ENCODE measurements around the gene RPTOR.

Gene RPTOR

DNA sequence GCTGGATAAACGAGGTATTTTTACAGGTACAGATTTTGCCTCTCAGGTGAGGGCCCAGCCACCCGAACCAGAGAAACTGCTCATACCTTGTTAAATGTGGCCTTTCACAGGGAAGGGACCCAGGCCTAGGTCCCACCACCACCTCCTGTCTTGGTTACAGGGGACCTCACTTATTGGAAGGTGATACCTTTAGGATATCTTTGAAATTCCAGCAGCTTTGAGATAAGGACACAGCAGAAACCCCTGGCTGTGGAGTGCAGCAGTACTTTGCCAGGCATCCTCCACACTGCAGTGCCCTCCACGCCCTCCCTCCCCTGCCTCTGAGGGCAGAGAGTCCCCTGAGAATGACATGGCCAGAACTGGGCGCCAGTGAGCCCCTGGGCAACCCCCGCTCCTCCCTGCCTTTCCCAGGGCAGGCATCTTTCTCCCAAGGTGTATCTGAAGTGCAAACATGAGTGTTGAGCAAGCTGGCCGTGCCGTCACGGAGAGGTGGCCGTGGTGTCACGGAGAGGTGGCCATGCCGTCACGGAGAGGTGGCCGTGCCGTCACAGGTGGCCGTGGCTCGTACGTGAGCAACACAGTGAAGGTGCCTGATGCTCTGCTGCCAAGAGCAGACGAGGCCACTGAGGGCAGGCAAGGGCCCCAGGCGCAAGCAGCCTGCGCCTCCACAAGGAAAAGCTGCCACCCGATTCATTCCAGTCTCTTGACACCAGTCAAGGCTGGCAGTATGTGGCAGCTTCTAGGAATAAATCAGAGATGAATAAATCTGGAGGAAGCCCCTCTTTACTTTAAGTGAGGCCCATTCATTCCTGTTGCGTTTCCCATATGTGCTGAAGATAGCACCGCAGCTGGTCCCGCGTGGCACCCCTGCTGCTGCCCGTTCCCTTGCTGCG is 312.5 kb downstream of the RPTOR start:
- no peak for DNase-seq

GRCh38 chr17:80857756-80858171 is 313.1 kb downstream of the RPTOR start:
- DNase-seq = no peak

GRCh38 chr17:80858301-80859001 is 313.8 kb downstream of the RPTOR start:
- DNase-seq = no peak

- peak; percentile 81 for DNase-seq
Measured at GRCh38 chr17:80859002-80859941, 314.6 kb downstream of the RPTOR start.

DNA sequence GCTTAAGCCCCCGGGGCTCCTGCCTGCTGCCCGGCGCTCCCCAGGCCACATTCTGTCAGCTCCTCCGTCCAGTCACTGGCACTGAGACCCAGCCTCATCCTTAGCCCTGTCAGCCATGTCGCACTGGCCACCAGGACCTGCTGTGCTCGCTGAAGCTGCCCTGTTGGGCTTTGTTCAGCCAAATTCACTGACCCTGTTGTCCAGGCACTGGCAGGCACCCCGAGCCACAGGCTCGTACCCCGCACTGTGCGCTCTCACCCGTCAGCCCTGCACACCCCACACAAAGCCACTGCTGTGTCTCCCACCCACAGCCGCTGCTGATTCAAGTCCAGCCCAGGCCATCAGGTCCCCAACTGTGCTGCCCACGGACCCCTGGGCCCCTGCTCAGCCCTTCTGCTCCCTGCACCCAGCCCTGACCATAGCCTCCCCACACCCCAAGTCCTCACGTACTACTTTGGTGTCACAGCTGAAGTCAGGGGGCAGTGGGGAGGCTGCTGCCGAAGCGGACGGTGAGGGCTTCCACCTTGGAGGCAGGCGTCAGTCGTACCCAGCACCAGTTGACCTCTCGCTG is 315.5 kb downstream of the RPTOR start:
- DNase-seq = no peak

- DNase-seq = no peak
Measured at GRCh38 chr17:80860703-80861417, 316.2 kb downstream of the RPTOR start.

DNA sequence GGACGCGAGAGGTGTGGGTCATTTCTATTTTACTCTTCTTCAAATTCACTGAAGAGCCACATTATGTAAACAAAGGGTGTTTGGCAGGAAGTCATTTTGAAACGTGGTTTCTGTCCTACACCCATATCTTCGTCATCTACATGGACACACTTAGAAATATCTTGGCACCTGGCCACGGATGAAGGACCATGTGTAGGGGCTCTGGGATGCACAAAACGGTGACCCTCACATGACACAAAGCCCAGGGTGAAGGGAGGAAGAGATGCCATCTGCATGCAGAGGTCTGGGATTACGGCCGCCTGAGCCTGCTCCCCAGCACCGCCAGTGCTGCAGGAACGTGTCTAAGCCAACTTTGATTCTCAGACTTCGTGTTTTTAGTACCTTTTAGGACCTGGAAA is 316.8 kb downstream of the RPTOR start:
- no peak for DNase-seq

DNA sequence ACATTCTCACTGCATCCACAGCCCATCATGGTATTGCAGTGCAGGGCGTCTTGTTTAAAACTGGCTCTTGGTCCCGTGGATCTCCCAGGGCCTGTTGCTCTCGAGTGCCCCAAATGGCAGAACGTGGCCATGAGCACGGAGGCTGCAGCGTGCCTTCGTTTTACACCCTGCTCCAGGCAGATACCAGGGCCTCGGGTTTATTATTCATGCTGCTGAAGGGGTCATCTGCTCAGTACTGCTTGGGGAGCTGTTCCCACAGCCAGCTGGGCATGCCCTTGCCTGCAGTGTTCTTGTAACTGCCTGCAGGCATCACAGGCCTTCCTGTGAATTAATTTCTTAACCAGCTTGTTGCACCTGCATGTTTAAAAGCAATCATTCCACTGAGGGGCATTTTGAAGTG is 317.3 kb downstream of the RPTOR start:
- DNase-seq = no peak

DNA sequence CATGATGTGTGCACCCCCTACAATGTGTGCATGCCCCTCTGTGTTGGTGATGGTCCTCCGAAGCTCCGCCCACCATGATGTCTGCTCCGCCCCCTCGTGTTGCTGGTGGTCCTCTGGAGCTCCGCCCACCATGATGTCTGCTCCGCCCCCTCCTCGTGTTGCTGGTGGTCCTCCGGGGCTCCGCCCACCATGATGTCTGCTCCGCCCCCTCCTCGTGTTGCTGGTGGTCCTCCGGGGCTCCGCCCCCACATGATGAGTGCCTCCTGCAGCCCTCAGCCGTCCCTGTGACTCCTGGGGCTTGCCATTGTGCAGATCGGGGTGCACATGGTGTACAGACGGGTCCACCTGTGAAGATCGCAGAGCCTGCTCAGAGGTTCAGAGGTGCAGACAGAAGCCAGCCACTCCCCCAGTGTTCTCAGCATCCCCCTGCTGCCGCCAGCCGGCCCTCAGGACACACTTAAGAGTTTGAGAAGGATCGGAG is 317.9 kb downstream of the RPTOR start:
- DNase-seq = no peak

DNA sequence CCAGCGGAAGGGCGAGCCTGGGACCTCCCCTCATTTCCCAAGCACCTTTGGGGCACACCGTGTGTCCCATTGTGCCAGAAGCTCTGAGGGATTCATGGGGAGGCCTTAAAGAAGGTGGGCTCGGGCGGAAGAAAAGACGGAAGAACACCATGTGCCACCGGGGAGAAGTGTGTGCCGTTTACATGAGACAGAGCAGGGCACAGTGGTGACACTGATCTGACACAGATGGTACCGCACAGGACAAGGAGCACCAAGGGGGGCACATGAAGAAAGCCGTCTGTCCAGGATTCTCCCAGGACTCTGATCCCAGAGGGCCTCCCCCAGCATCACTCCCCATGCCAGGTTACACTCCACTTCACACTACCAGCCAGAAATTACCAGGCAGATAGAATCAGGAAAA is 318.3 kb downstream of the RPTOR start:
- DNase-seq = no peak

DNA sequence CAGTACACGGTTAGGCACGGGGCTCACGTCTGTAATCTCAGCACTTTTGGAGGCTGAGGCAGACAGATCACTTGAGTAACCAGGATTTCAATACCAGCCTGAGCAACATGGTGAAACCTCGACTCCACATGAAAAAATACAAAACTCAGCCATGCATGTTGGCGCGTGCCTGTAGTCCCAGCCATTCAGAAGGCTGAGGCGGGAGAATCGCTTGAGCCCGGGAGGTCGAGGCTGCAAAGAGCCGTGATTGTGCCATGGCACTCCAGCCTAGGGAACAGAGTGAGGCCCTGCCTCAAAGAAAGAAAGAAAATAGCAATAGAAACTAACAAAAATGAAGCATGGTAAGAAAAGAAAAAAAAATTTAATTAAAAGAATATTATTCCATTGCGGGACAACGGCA is 319.0 kb downstream of the RPTOR start:
- DNase-seq = no peak

DNA sequence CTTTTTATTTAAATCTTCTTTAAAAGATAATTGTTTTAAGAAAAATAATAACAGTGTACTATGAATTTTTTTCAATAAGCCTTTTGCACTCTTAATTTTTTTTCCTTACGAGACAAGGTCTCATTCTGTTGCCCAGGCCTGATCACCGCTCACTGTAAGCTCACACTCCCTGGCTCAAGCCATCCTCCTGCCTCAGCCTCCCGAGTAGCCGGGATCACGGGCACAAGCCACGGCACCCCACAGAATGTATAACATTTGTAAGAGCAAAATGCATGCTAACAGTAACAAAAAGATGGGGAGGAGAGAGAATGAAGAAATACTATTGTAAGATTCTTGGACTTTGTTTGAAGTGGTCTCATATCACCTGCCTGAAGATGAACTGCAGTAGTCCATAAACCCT is 320.1 kb downstream of the RPTOR start:
- no peak for DNase-seq

GRCh38 chr17:80866050-80866793 is 321.6 kb downstream of the RPTOR start:
- peak; percentile 69 for DNase-seq

DNA sequence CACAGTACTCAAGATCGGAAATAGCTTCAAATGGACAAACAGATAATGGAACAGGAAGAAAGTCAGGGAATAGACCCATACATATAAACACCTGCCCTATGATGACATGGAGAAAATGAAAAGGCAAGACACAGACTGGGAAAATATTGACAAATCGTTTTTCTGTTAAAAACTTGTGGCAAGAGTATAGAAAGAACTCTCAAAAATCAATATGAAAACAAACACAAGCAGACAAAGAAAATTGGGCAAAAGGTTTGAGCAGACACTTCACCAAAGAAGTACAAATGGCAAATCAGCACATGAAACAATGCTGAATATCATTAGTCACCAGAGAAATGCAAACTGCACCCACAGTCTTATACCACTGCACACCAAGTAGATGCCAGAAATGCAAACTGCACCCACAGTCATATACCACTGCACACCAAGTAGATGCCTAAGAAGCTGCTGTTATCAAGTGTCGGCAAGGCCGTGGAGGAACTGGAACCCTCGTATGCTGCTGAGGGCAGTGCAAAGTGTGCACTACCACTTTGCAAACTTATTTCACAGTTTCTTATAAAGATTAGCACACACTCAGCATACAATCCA is 323.5 kb downstream of the RPTOR start:
- DNase-seq = no peak

GRCh38 chr17:80869481-80870145 is 325.0 kb downstream of the RPTOR start:
- DNase-seq = no peak

- no peak for DNase-seq
Measured at GRCh38 chr17:80870401-80870800, 325.8 kb downstream of the RPTOR start.

DNA sequence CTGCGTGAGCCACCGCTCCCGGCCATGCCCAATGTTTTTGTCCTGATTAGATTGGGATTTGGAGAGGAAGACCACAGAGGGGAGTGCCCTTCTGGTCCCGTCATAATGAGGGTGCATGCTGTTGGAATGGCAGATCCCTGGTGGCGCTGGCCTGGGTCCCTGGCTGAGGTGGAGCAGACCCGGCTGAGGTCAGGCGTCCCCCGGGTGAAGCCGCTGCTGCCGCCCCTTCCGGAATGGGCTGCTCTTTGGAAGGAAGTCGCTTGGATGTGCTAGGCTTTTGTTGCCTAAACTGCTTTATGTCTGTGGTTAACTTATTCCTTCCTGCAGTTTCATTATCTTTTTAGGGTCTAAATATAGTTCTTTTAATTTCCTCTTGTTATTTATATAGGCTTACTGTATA is 326.7 kb downstream of the RPTOR start:
- DNase-seq = no peak

DNA sequence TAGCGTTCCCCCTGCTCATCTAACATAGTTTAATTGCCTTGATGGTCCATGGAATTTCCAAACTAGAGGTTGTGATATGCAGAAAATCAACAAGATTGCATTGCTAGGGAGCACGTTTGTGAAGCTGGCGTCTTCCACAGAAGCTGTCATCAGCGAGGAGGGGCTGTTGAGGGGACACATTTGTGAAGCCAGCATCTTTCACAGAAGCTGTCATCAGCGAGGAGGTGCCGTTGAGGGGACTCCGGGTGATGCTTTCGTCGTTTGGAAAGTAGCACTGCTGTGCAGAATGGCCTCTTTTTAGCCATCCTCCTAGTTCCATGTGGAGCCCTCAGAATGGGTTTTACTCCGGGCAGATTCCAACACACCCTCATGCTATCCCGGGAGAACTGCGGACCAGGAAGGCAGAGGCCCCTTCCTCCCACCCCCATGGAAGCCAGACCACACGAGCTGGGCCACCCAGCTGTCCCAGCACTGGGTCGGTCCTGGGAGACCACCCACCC is 327.4 kb downstream of the RPTOR start:
- no peak for DNase-seq

- DNase-seq = no peak
Measured at GRCh38 chr17:80872501-80873306, 328.1 kb downstream of the RPTOR start.
